Hair follicular keratinocyte (primary cell): Measurements from ENCODE around the gene GABRP. TPM values are rescaled to one million over a fixed set of nuclear protein-coding genes. Genes with fewer than 3 reads are reported as not detected.

Experiments used
- total RNA-seq: library from RNA; depleted of rRNA; stranded (reverse); fragments of >200 nt; gene quantifications from 2 replicates; pipeline ENCODE4 v1.2.3, GENCODE V29; 2015

The GABRP gene
- not detected in 2 replicates for total RNA-seq

GRCh38 chr5:170783498-170784247 lies at the start of gene GABRP:
Gene GABRP (plus strand): TSS chr5:170783725. CDS start chr5:170788616, 4,891 bp downstream.

GRCh38 chr5:170861917-170862766 lies 78.6 kb downstream of the GABRP start, which contains the start of gene RANBP17:
Gene RANBP17 (plus strand): TSS chr5:170862018.

Other genes with a start within 250 kb of the GABRP start
- 1.6 and 3.3 TPM in 2 replicates for gene RANBP17, start 78.3 kb downstream of the GABRP start, total RNA-seq